HCT116 (cell line): ENCODE data around the gene OR2S2. TPM values are rescaled to one million over a fixed set of nuclear protein-coding genes. Genes with fewer than 3 reads are reported as not detected.
A peak's percentile ranks its signal among the peaks of the same experiment; 100 is the strongest.

Experiments
- ATAC-seq: fragments of 200-7000 bp; cut with Tn5 transposase; 2 replicates; pipeline ENCODE4 v1.9.1; 2020; ENCODE audit warnings: mild to moderate bottlenecking, moderate library complexity
- BruUV-seq: library from RNA; stranded (reverse); fragments of 400-500 nt; replicated peaks from 2 replicates; lab custom pipeline; 2021; lab: Mats Ljungman, UMichigan
- CTCF ChIA-PET: fragments of 300-600 bp; sonication (Branson Sonifier 250); formaldehyde crosslinking; loops from one replicate; lab custom pipeline; 2021; ENCODE audit warnings: antibody characterized with exemption; lab: Charles Lee
- POLR2A ChIA-PET: fragments of 300-600, 350-600 bp; sonication (Branson Sonifier 250); formaldehyde crosslinking; loops from one replicate; lab custom pipeline; 2021; ENCODE audit warnings: antibody characterized with exemption; lab: Charles Lee
- RAD21 ChIA-PET, 2 experiments: fragments of 300-600 bp; sonication (Branson Sonifier 250); formaldehyde crosslinking; loops; one replicate each; lab custom pipeline; 2023; ENCODE audit warnings: low total read pairs in 2 of 2; ENCODE audit not compliant: uncharacterized antibody in 2 of 2, unreplicated experiment in 2 of 2, low non-redundant PET in 1 of 2; lab: Charles Lee
- DNase-seq: peaks from one replicate; pipeline ENCODE4 v3.0.0-alpha.2; 2010; ENCODE audit warnings: low read depth, low spot score
- H2AFZ ChIP-seq: fragments of 200-600 bp; shearing (Covaris generic), sonication (generic); 2 replicates; pipeline ENCODE4 v1.6.1; 2017; ENCODE audit warnings: low read depth, mixed run types, mixed read lengths, antibody characterized with exemption, low read length; ENCODE audit not compliant: poor library complexity, severe bottlenecking
- H3K27ac ChIP-seq: 2 replicates; pipeline ENCODE4 v1.5.1; 2012; ENCODE audit warnings: low read depth, low read length
- H3K27me3 ChIP-seq: fragments of 200-600 bp; sonication (generic); 2 replicates; pipeline ENCODE4 v1.6.1; 2016; ENCODE audit warnings: mixed run types, low read length, mixed read lengths; ENCODE audit not compliant: insufficient read depth
- H3K36me3 ChIP-seq, 2 experiments: fragments of 200-500 bp in 1 of 2; fragments of 200-600 bp in 1 of 2; sonication (Bioruptor generic) in 1 of 2; sonication (generic) in 1 of 2; 2 replicates each; pipeline versions ENCODE4 v1.5.1 to v1.6.1; 2014 to 2016; ENCODE audit warnings: low read length in 2 of 2, inconsistent platforms in 1 of 2, mixed read lengths in 1 of 2, mixed run types in 1 of 2; ENCODE audit not compliant: insufficient read depth in 2 of 2, control insufficient read depth in 1 of 2
- H3K4me1 ChIP-seq, 2 experiments: fragments of 200-600 bp in 1 of 2; sonication (generic) in 1 of 2; 2 replicates each; pipeline versions ENCODE4 v1.5.1 to v1.6.1; 2012 to 2017; ENCODE audit warnings: low read length in 2 of 2, inconsistent platforms in 1 of 2, mild to moderate bottlenecking in 1 of 2, mixed read lengths in 1 of 2, mixed run types in 1 of 2, moderate library complexity in 1 of 2; ENCODE audit not compliant: insufficient read depth in 2 of 2, control insufficient read depth in 1 of 2
- H3K4me2 ChIP-seq: fragments of 200-600 bp; sonication (generic); 2 replicates; pipeline ENCODE4 v1.6.1; 2017; ENCODE audit warnings: mixed run types, low read length, mixed read lengths
- H3K4me3 ChIP-seq, 2 experiments: fragments of 200-600 bp in 1 of 2; sonication (generic) in 1 of 2; replicated peaks in 1 of 2; 2 replicates each; pipeline ENCODE4 v1.5.1; 2011 to 2016; ENCODE audit warnings: low read length in 2 of 2, control low read depth in 1 of 2, low read depth in 1 of 2, mild to moderate bottlenecking in 1 of 2, mixed read lengths in 1 of 2, mixed run types in 1 of 2
- H3K79me2 ChIP-seq: fragments of 200-600 bp; sonication (generic); 2 replicates; pipeline ENCODE4 v1.6.1; 2017; ENCODE audit warnings: mild to moderate bottlenecking, mixed run types, low read length, moderate library complexity, mixed read lengths; ENCODE audit not compliant: insufficient read depth
- H3K9ac ChIP-seq: fragments of 200-600 bp; sonication (generic); 2 replicates; pipeline ENCODE4 v1.6.1; 2016; ENCODE audit warnings: low read length, mixed read lengths
- H3K9me2 ChIP-seq: fragments of 200-600 bp; sonication (generic), shearing (Covaris generic); 2 replicates; pipeline ENCODE4 v1.6.1; 2017; ENCODE audit warnings: mixed run types, mild to moderate bottlenecking, moderate library complexity; ENCODE audit not compliant: insufficient read depth
- H3K9me3 ChIP-seq, 2 experiments: fragments of 200-500 bp in 1 of 2; fragments of 200-600 bp in 1 of 2; sonication (Bioruptor generic) in 1 of 2; sonication (generic) in 1 of 2; 2 replicates each; pipeline ENCODE4 v1.6.1; 2014 to 2017; ENCODE audit warnings: low read length in 2 of 2, mixed read lengths in 2 of 2, inconsistent platforms in 1 of 2, low read depth in 1 of 2, mild to moderate bottlenecking in 1 of 2, mixed run types in 1 of 2, moderate library complexity in 1 of 2; ENCODE audit not compliant: control insufficient read depth in 1 of 2, insufficient read depth in 1 of 2
- H4K20me1 ChIP-seq: fragments of 200-600 bp; sonication (generic), shearing (Covaris generic); 2 replicates; pipeline ENCODE4 v1.6.1; 2017; ENCODE audit warnings: mixed run types, mild to moderate bottlenecking, moderate library complexity; ENCODE audit not compliant: insufficient read depth
- POLR2A ChIP-seq: IDR thresholded peaks from 2 replicates; pipeline ENCODE4 v1.7.0; 2011; ENCODE audit warnings: borderline replicate concordance; ENCODE audit not compliant: insufficient read depth, insufficient read length; ENCODE audit errors: extremely low read depth
- POLR2AphosphoS5 ChIP-seq: IDR thresholded peaks from 2 replicates; pipeline ENCODE4 v1.6.1; 2011; ENCODE audit warnings: mild to moderate bottlenecking, low read depth, low read length, moderate library complexity
- RAD21 ChIP-seq: IDR thresholded peaks from 2 replicates; pipeline ENCODE4 v1.6.1; 2012; ENCODE audit warnings: low read depth, mild to moderate bottlenecking
- REST ChIP-seq: IDR thresholded peaks from 2 replicates; pipeline ENCODE4 v1.6.1; 2012; ENCODE audit warnings: low read depth
- intact Hi-C: fragments of 100-400 bp; cut with micrococcal nuclease; formaldehyde crosslinking; loops from 2 replicates; pipeline ENCODE4 v1.10.0; 2022
- total RNA-seq: library from RNA; stranded (reverse); gene quantifications from one replicate; pipeline ENCODE4 v1.2.1, GENCODE V29; 2021; ENCODE audit not compliant: unreplicated experiment

Gene OR2S2
- total RNA-seq, 1 experiment from 2014 or later = not detected

- Histone ChIP-seq H4K20me1 (no peaks in the 10 kb centered on the region), H3K27ac (no peak overlapping the region), H3K36me3 (no peaks in the 10 kb centered on the region), H3K4me1 (peaks cover 14 to 20% of the 10 kb centered on the region in 2 experiments), H3K9ac (no peak overlapping the region), H3K9me3 (no peaks in the 10 kb centered on the region), H3K9me2 (no peaks in the 10 kb centered on the region), H3K4me2 (no peak overlapping the region), H3K79me2 (no peaks in the 10 kb centered on the region)
- no TSS peak for BruUV-seq
- DNase-seq = no peak
- ChIA-PET RAD21 (no interaction called here), POLR2A (no interaction called here), CTCF (interaction anchor here (1.0 kb wide), 1 partner anchor 35 kb away, joined by 3 read pairs; no protein-coding TSS in a partner anchor)
- ATAC-seq = no peak
- intact Hi-C loops = no loop called here
- TF ChIP-seq RAD21 = no peak
- TF ChIP-seq POLR2AphosphoS5 = no peak
- no peak for TF ChIP-seq POLR2A
- no peak for TF ChIP-seq REST
- TF ChIP-seq, all 23 proteins: peak for 0
- no peaks in the 10 kb centered on the region for H3K27me3 ChIP-seq
- peak overlapping the region; percentile 5 for H2AFZ ChIP-seq
- H3K4me3 ChIP-seq = no peak overlapping the region
Observed at GRCh38 chr9:35920051-35920620, 37.8 kb downstream of the OR2S2 start.
